Upper lobe of left lung (tissue), 6 donors: Measurements from ENCODE around the gene LTBP2. TPM values are rescaled to one million over a fixed set of nuclear protein-coding genes. Genes with fewer than 3 reads are reported as not detected.

Experiments used
- ATAC-seq, 2 donors: fragments of 200-7000 bp; cut with Tn5 transposase; one replicate each; pipeline ENCODE4 v1.9.1; 2022; ENCODE audit warnings: mild to moderate bottlenecking in 2 of 2, moderate library complexity in 2 of 2; ENCODE audit not compliant: low FRiP score in 2 of 2
- DNase-seq, 2 donors: peaks; one replicate each; pipeline ENCODE4 v3.0.0-alpha.2; 2019 to 2020
- H3K27ac ChIP-seq, 4 donors: fragments of 200-600 bp; sonication (generic); one replicate each; pipeline ENCODE4 v1.5.1; 2016 to 2019
- H3K27me3 ChIP-seq, 4 donors: fragments of 200-600 bp; sonication (generic); one replicate each; pipeline ENCODE4 v1.5.1; 2017 to 2019
- H3K36me3 ChIP-seq, 4 donors: fragments of 200-600 bp; sonication (generic); one replicate each; pipeline ENCODE4 v1.5.1; 2016 to 2019
- H3K4me1 ChIP-seq, 4 donors: fragments of 200-600 bp; sonication (generic); one replicate each; pipeline ENCODE4 v1.5.1; 2018 to 2019
- H3K4me3 ChIP-seq, 4 donors: fragments of 200-600 bp; sonication (generic); one replicate each; pipeline ENCODE4 v1.5.1; 2017 to 2019; ENCODE audit warnings: mild to moderate bottlenecking in 2 of 4, moderate library complexity in 1 of 4
- H3K9me3 ChIP-seq, 4 donors: fragments of 200-600 bp; sonication (generic); one replicate each; pipeline ENCODE4 v1.5.1; 2018 to 2019
- CTCF ChIP-seq, 6 experiments: fragments of 450-650 bp in 4 of 6; fragments of 200-600 bp in 2 of 6; sonication (generic) in 2 of 6; IDR thresholded peaks; one replicate each; pipeline ENCODE4 v1.5.1; 2016 to 2019; ENCODE audit warnings: antibody characterized with exemption in 6 of 6
- EP300 ChIP-seq, 4 donors: sonication (generic); formaldehyde crosslinking; IDR thresholded peaks; one replicate each; pipeline ENCODE4 v1.5.1; 2017; ENCODE audit warnings: antibody characterized with exemption in 4 of 4, control low read depth in 2 of 4
- POLR2A ChIP-seq, 4 donors: fragments of 450-650 bp; IDR thresholded peaks; one replicate each; pipeline ENCODE4 v1.5.1; 2016 to 2017; ENCODE audit warnings: antibody characterized with exemption in 4 of 4, mild to moderate bottlenecking in 2 of 4
- POLR2AphosphoS5 ChIP-seq, 2 donors: sonication (generic); formaldehyde crosslinking; IDR thresholded peaks; one replicate each; pipeline ENCODE4 v1.5.1; 2017; ENCODE audit warnings: antibody characterized with exemption in 2 of 2
- WGBS, 2 donors: methylation state at CpG; one replicate each; pipeline ENCODE4 v1.1.5; 2017 to 2018; 5-methylcytosine and 5-hydroxymethylcytosine counted together
- total RNA-seq, 6 donors: library from RNA; depleted of rRNA in 4 of 6; stranded (reverse); fragments of >200 nt in 4 of 6; gene quantifications; one replicate each; pipeline versions ENCODE4 v1.1.0 to v1.2.1, GENCODE V29; 2016 to 2021
- donor health status: DM: no; HTN: no; CAD: no; lungs with moderate emphysema.
- donor health status: DM: no; HTN: yes; CAD: no; lungs with severe emphysema.

The LTBP2 gene
- total RNA-seq, 6 donors from 2014 or later: 19.7 to 136 (median 77.6) TPM

- WGBS, 2 donors: 89 to 91% methylated on average over 5 of the region's 5 CpGs
- no peak overlapping the region for H3K4me3 ChIP-seq
- DNase-seq (no peak), ATAC-seq (no peak)
- H3K27me3 ChIP-seq: no peaks in the 10 kb centered on the region
- no peak overlapping the region for H3K27ac ChIP-seq
- peaks cover 23 to 39% (median 37%) of the 10 kb centered on the region in 4 donors for H3K4me1 ChIP-seq
- no peaks in the 10 kb centered on the region for H3K9me3 ChIP-seq
- no peaks in the 10 kb centered on the region for H3K36me3 ChIP-seq
- TF ChIP-seq POLR2AphosphoS5 (IDR thresholded peaks at IDR 0.05): no peak
- no peak for TF ChIP-seq CTCF (IDR thresholded peaks at IDR 0.05)
- no peak for TF ChIP-seq POLR2A (IDR thresholded peaks at IDR 0.05)
- TF ChIP-seq EP300 (IDR thresholded peaks at IDR 0.05): no peak
These were observed 10.2 kb upstream of the LTBP2 start for GRCh38 chr14:74622257-74622656.

GRCh38 chr14:74621556-74621955, 9.5 kb upstream of the LTBP2 start:
- no peaks in the 10 kb centered on the region for H3K36me3 ChIP-seq
- no peak overlapping the region for H3K27ac ChIP-seq
- WGBS, 2 donors: 78 to 88% methylated on average over 6 of the region's 6 CpGs
- no peaks in the 10 kb centered on the region for H3K9me3 ChIP-seq
- H3K27me3 ChIP-seq: no peaks in the 10 kb centered on the region
- ATAC-seq (no peak), DNase-seq (no peak)
- H3K4me1 ChIP-seq: peaks cover 23 to 46% (median 44%) of the 10 kb centered on the region in 4 donors
- H3K4me3 ChIP-seq: no peak overlapping the region
- no peak for TF ChIP-seq CTCF (IDR thresholded peaks at IDR 0.05)
- TF ChIP-seq POLR2AphosphoS5 (IDR thresholded peaks at IDR 0.05): no peak
- TF ChIP-seq POLR2A (IDR thresholded peaks at IDR 0.05): no peak
- TF ChIP-seq EP300 (IDR thresholded peaks at IDR 0.05): no peak

GRCh38 chr14:74620923-74621322, 8.9 kb upstream of the LTBP2 start:
- DNase-seq (no peak), ATAC-seq (no peak)
- no peaks in the 10 kb centered on the region for H3K9me3 ChIP-seq
- H3K4me1 ChIP-seq: peaks cover 23 to 49% (median 45%) of the 10 kb centered on the region in 4 donors
- H3K27ac ChIP-seq: no peak overlapping the region
- WGBS, 2 donors: 77 to 92% methylated on average over 3 of the region's 3 CpGs
- H3K4me3 ChIP-seq: no peak overlapping the region
- no peaks in the 10 kb centered on the region for H3K36me3 ChIP-seq
- no peak for TF ChIP-seq POLR2AphosphoS5 (IDR thresholded peaks at IDR 0.05)
- no peak for TF ChIP-seq CTCF (IDR thresholded peaks at IDR 0.05)
- TF ChIP-seq EP300 (IDR thresholded peaks at IDR 0.05): no peak
- H3K27me3 ChIP-seq: no peaks in the 10 kb centered on the region

- H3K4me1 ChIP-seq: peaks cover 23 to 49% (median 45%) of the 10 kb centered on the region in 4 donors
- 69 to 71% methylated on average over 2 of the region's 2 CpGs for WGBS, 2 donors
- H3K27ac ChIP-seq: peak overlapping the region in 3 of 4 donors; percentile 25 to 85 (median 82)
- no peaks in the 10 kb centered on the region for H3K36me3 ChIP-seq
- DNase-seq: no peak
- ATAC-seq: peak in 1 of 2 donors; percentile 26
- no peak for TF ChIP-seq POLR2A (IDR thresholded peaks at IDR 0.05)
- TF ChIP-seq EP300 (IDR thresholded peaks at IDR 0.05): no peak
- no peak for TF ChIP-seq CTCF (IDR thresholded peaks at IDR 0.05)
- TF ChIP-seq POLR2AphosphoS5 (IDR thresholded peaks at IDR 0.05): no peak
- no peaks in the 10 kb centered on the region for H3K27me3 ChIP-seq
- no peaks in the 10 kb centered on the region for H3K9me3 ChIP-seq
- H3K4me3 ChIP-seq: no peak overlapping the region
These were observed 8.5 kb upstream of the LTBP2 start for GRCh38 chr14:74620497-74620921.

GRCh38 chr14:74619672-74620131, 7.7 kb upstream of the LTBP2 start:
- Histone ChIP-seq H3K9me3 (no peaks in the 10 kb centered on the region), H3K4me1 (peaks cover 23 to 49% (median 45%) of the 10 kb centered on the region in 4 donors), H3K27me3 (no peaks in the 10 kb centered on the region), H3K36me3 (no peaks in the 10 kb centered on the region), H3K4me3 (no peak overlapping the region), H3K27ac (peak overlapping the region; percentile 25 to 85 (median 71))
- ATAC-seq: peak; percentile 75 to 92
- 44 to 62% methylated on average over 2 to 6 of the region's 6 CpGs for WGBS, 2 donors
- TF ChIP-seq POLR2AphosphoS5 (IDR thresholded peaks at IDR 0.05): no peak
- TF ChIP-seq CTCF (IDR thresholded peaks at IDR 0.05): no peak
- no peak for TF ChIP-seq POLR2A (IDR thresholded peaks at IDR 0.05)
- TF ChIP-seq EP300 (IDR thresholded peaks at IDR 0.05): no peak
- DNase-seq: peak in 1 of 2 donors; percentile 63
